H1 (cell line): ENCODE data around the gene NUP205. TPM values are rescaled to one million over a fixed set of nuclear protein-coding genes. Genes with fewer than 3 reads are reported as not detected.

Experiments
- CTCF ChIA-PET: fragments of 300-600 bp; sonication (Branson Sonifier 250); formaldehyde crosslinking; loops from one replicate; lab custom pipeline; 2021; ENCODE audit not compliant: partially characterized antibody; lab: Charles Lee
- POLR2A ChIA-PET: fragments of 300-600 bp; sonication (Branson Sonifier 250); formaldehyde crosslinking; loops from one replicate; lab custom pipeline; 2021; ENCODE audit warnings: inconsistent platforms; ENCODE audit not compliant: partially characterized antibody; lab: Charles Lee
- DNase-seq, 2 experiments: peaks; one replicate each; pipeline versions ENCODE4 v3.0.0 to v3.0.0-alpha.2; 2010 to 2022; ENCODE audit warnings: low spot score in 2 of 2, low read depth in 1 of 2, mixed read lengths in 1 of 2
- FAIRE-seq: peaks from 2 replicates; lab custom pipeline; 2011; peaks lifted over from hg19 to GRCh38; lab: Jason Lieb, UNC
- H2AFZ ChIP-seq: 2 replicates; pipeline ENCODE4 v1.8.1; 2012; ENCODE audit warnings: low read length, inconsistent platforms
- H2AK5ac ChIP-seq: 2 replicates; pipeline ENCODE4 v1.6.1; 2013; ENCODE audit warnings: low read depth, low read length
- H2BK120ac ChIP-seq: replicated peaks from 2 replicates; pipeline ENCODE3; 2013; ENCODE audit warnings: low read depth, low read length, inconsistent platforms
- H2BK12ac ChIP-seq: 2 replicates; pipeline ENCODE4 v1.6.1; 2013; ENCODE audit warnings: low read depth, low read length
- H2BK15ac ChIP-seq: 2 replicates; pipeline ENCODE4 v1.6.1; 2013; ENCODE audit warnings: low read length
- H2BK20ac ChIP-seq: 2 replicates; pipeline ENCODE4 v1.6.1; 2013; ENCODE audit warnings: low read length
- H2BK5ac ChIP-seq: 2 replicates; pipeline ENCODE4 v1.6.1; 2013; ENCODE audit warnings: low read depth, low read length
- H3K14ac ChIP-seq: 2 replicates; pipeline ENCODE4 v1.6.1; 2013; ENCODE audit warnings: inconsistent platforms; ENCODE audit not compliant: insufficient read length
- H3K18ac ChIP-seq: 2 replicates; pipeline ENCODE4 v1.6.1; 2013; ENCODE audit warnings: low read length; ENCODE audit errors: extremely low read depth
- H3K23ac ChIP-seq: 2 replicates; pipeline ENCODE4 v1.6.1; 2013; ENCODE audit warnings: inconsistent platforms; ENCODE audit not compliant: insufficient read length
- H3K23me2 ChIP-seq: 2 replicates; pipeline ENCODE4 v1.6.1; 2013; ENCODE audit warnings: low read depth, low read length
- H3K27ac ChIP-seq: 2 replicates; pipeline ENCODE4 v1.6.1; 2011; ENCODE audit warnings: low read depth, low read length, inconsistent platforms
- H3K27me3 ChIP-seq, 4 experiments: replicated peaks in 1 of 4; 1 replicate in 1 of 4; 2 replicates in 3 of 4; pipeline versions ENCODE4 v1.6.1 to v1.8.1; 2011 to 2013; ENCODE audit warnings: low read length in 3 of 4, mild to moderate bottlenecking in 3 of 4, inconsistent platforms in 2 of 4, mixed read lengths in 2 of 4, moderate library complexity in 1 of 4; ENCODE audit not compliant: control insufficient read depth in 3 of 4, insufficient read depth in 3 of 4; ENCODE audit errors: extremely low read depth in 1 of 4
- H3K36me3 ChIP-seq, 4 experiments: 2 replicates each; pipeline versions ENCODE4 v1.6.1 to v1.8.1; 2011 to 2013; ENCODE audit warnings: mild to moderate bottlenecking in 4 of 4, low read length in 3 of 4, moderate library complexity in 2 of 4, control low read depth in 1 of 4, inconsistent platforms in 1 of 4; ENCODE audit not compliant: insufficient read depth in 4 of 4, control insufficient read depth in 2 of 4
- H3K4ac ChIP-seq: replicated peaks from 2 replicates; pipeline ENCODE3; 2013; ENCODE audit warnings: low read length, low read depth, mixed read lengths, inconsistent platforms; ENCODE audit not compliant: insufficient read length
- H3K4me1 ChIP-seq, 4 experiments: replicated peaks in 1 of 4; 1 replicate in 1 of 4; 2 replicates in 3 of 4; pipeline versions ENCODE4 v1.6.1 to v1.8.1; 2011 to 2013; ENCODE audit warnings: low read length in 3 of 4, inconsistent platforms in 2 of 4, mixed read lengths in 1 of 4; ENCODE audit not compliant: insufficient read depth in 4 of 4, control insufficient read depth in 3 of 4
- H3K4me2 ChIP-seq, 2 experiments: 2 replicates each; pipeline versions ENCODE4 v1.6.1 to v1.8.1; 2011 to 2013; ENCODE audit warnings: low read depth in 2 of 2, low read length in 2 of 2, control low read depth in 1 of 2, inconsistent platforms in 1 of 2, mild to moderate bottlenecking in 1 of 2; ENCODE audit not compliant: insufficient read depth in 1 of 2
- H3K4me3 ChIP-seq, 4 experiments: fragments of 200-600, 300-600 bp in 1 of 4; sonication (generic), shearing (Covaris generic), sonication (Bioruptor Twin) in 1 of 4; 2 replicates each; pipeline versions ENCODE4 v1.5.1 to v1.8.1; 2011 to 2016; ENCODE audit warnings: low read length in 4 of 4, low read depth in 3 of 4, control low read depth in 2 of 4, inconsistent platforms in 2 of 4, mild to moderate bottlenecking in 2 of 4, mixed read lengths in 1 of 4, moderate library complexity in 1 of 4; ENCODE audit not compliant: insufficient read depth in 2 of 4; ENCODE audit errors: extremely low read depth in 1 of 4
- H3K56ac ChIP-seq: replicated peaks from 2 replicates; pipeline ENCODE3; 2013; ENCODE audit warnings: low read depth, mild to moderate bottlenecking, mixed read lengths, low read length, inconsistent platforms; ENCODE audit not compliant: insufficient read length
- H3K79me1 ChIP-seq: 2 replicates; pipeline ENCODE4 v1.6.1; 2013; ENCODE audit warnings: low read depth, low read length, control low read depth
- H3K79me2 ChIP-seq, 2 experiments: 2 replicates each; pipeline versions ENCODE4 v1.6.1 to v1.8.1; 2012 to 2013; ENCODE audit warnings: low read length in 2 of 2, mild to moderate bottlenecking in 2 of 2, inconsistent platforms in 1 of 2; ENCODE audit not compliant: insufficient read depth in 2 of 2, control insufficient read depth in 1 of 2
- H3K9ac ChIP-seq, 4 experiments: replicated peaks in 1 of 4; 1 replicate in 1 of 4; 2 replicates in 3 of 4; pipeline versions ENCODE4 v1.6.1 to v1.8.1; 2011 to 2013; ENCODE audit warnings: low read depth in 3 of 4, low read length in 3 of 4, control low read depth in 2 of 4, mild to moderate bottlenecking in 2 of 4, moderate library complexity in 2 of 4, inconsistent platforms in 1 of 4; ENCODE audit errors: extremely low read depth in 1 of 4
- H3K9me3 ChIP-seq, 2 experiments: 2 replicates each; pipeline versions ENCODE4 v1.6.1 to v1.8.1; 2012 to 2013; ENCODE audit warnings: mild to moderate bottlenecking in 2 of 2, moderate library complexity in 2 of 2, control low read depth in 1 of 2, inconsistent platforms in 1 of 2, low read depth in 1 of 2, low read length in 1 of 2, mixed read lengths in 1 of 2; ENCODE audit not compliant: insufficient read depth in 2 of 2
- H4K20me1 ChIP-seq, 2 experiments: replicated peaks in 1 of 2; 2 replicates each; pipeline versions ENCODE3 to v1.8.1; 2011 to 2013; ENCODE audit warnings: inconsistent platforms in 2 of 2, low read length in 2 of 2, mild to moderate bottlenecking in 1 of 2; ENCODE audit not compliant: insufficient read depth in 2 of 2, control insufficient read depth in 1 of 2
- H4K5ac ChIP-seq: 2 replicates; pipeline ENCODE4 v1.6.1; 2013; ENCODE audit warnings: low read length, low read depth, mixed read lengths, inconsistent platforms; ENCODE audit not compliant: insufficient read length
- H4K8ac ChIP-seq: 2 replicates; pipeline ENCODE4 v1.8.0; 2013; ENCODE audit warnings: mild to moderate bottlenecking, moderate library complexity, low read length, inconsistent platforms; ENCODE audit not compliant: insufficient read depth; ENCODE audit errors: extremely low read depth
- H4K91ac ChIP-seq: replicated peaks from 2 replicates; pipeline ENCODE3; 2013; ENCODE audit warnings: low read length, mixed read lengths, inconsistent platforms; ENCODE audit not compliant: insufficient read length
- BCL11A ChIP-seq, 2 experiments: IDR thresholded peaks; one replicate each; pipeline ENCODE4 v1.6.1; 2011; ENCODE audit warnings: low read depth in 2 of 2, low read length in 2 of 2, mild to moderate bottlenecking in 2 of 2
- EGR1 ChIP-seq: IDR thresholded peaks from 2 replicates; pipeline ENCODE4 v1.6.1; 2011; ENCODE audit warnings: low read depth, low read length, borderline replicate concordance
- FOSL1 ChIP-seq: IDR thresholded peaks from 2 replicates; pipeline ENCODE4 v1.6.1; 2011; ENCODE audit warnings: mild to moderate bottlenecking, low read depth, low read length, moderate library complexity; ENCODE audit not compliant: insufficient read depth
- GABPA ChIP-seq: IDR thresholded peaks from 2 replicates; pipeline ENCODE4 v1.6.1; 2011; ENCODE audit warnings: mild to moderate bottlenecking, low read length, moderate library complexity, borderline replicate concordance; ENCODE audit not compliant: insufficient read depth
- HDAC6 ChIP-seq: IDR thresholded peaks from one replicate; pipeline ENCODE4 v1.7.1; 2012; ENCODE audit warnings: low read depth, mild to moderate bottlenecking, inconsistent platforms, low read length, moderate library complexity
- JUN ChIP-seq: IDR thresholded peaks from 2 replicates; pipeline ENCODE4 v1.6.1; 2011; ENCODE audit warnings: low read depth, mild to moderate bottlenecking, improper control_type of control experiment, low read length
- KDM5A ChIP-seq: fragments of 200-600 bp; IDR thresholded peaks from 2 replicates; pipeline ENCODE4 v1.7.1; 2012; ENCODE audit warnings: mild to moderate bottlenecking, low read length, inconsistent platforms, mixed read lengths
- POU5F1 ChIP-seq: IDR thresholded peaks from 2 replicates; pipeline ENCODE4 v1.6.1; 2011; ENCODE audit warnings: low read depth, mild to moderate bottlenecking, low read length, moderate library complexity
- SIRT6 ChIP-seq: IDR thresholded peaks from one replicate; pipeline ENCODE4 v1.7.1; 2012; ENCODE audit warnings: low read length, inconsistent platforms
- WGBS, 2 experiments: shearing (Covaris generic) in 1 of 2; methylation state at CpG; one replicate each; pipeline versions ENCODE4 v1.1.6 to v1.1.7; 2013 to 2015; ENCODE audit warnings: low lambda C conversion rate in 2 of 2, mixed read lengths in 2 of 2, inconsistent platforms in 1 of 2, low coverage in 1 of 2, missing lambda C conversion rate in 1 of 2; ENCODE audit not compliant: insufficient replicate concordance in 2 of 2, insufficient coverage in 1 of 2, insufficient read length in 1 of 2; ENCODE audit errors: extremely low coverage in 1 of 2, missing lambda C conversion rate in 1 of 2; 5-methylcytosine and 5-hydroxymethylcytosine counted together
- polyA plus RNA-seq, 7 experiments: library from polyadenylated mRNA; depleted of rRNA in 3 of 7; stranded (reverse) in 5 of 7; unstranded in 2 of 7; fragments of >200 nt in 5 of 7; fragments of 200-250 nt in 2 of 7; gene quantifications; 1 replicate in 5 of 7; 2 replicates in 1 of 7; 4 replicates in 1 of 7; pipeline versions ENCODE4 v1.2.1 to v1.2.3, GENCODE V29; 2011 to 2013; ENCODE audit warnings: missing spikeins in 2 of 7, mixed read lengths in 2 of 7
- total RNA-seq: library from RNA; stranded (reverse); fragmentation: NEBNext Ultra II Directional; extraction: Animal tissue kit (Norgen Biotek cat#: 25700); gene quantifications from 2 replicates; pipeline ENCODE4 v1.2.1, GENCODE V29; 2021

NUP205 gene
- total and polyA plus RNA-seq, 2 of the 8 experiments (the other 6 are each of a cell fraction or from before 2014, with no cell fraction given) = 148 to 216 TPM

DNA sequence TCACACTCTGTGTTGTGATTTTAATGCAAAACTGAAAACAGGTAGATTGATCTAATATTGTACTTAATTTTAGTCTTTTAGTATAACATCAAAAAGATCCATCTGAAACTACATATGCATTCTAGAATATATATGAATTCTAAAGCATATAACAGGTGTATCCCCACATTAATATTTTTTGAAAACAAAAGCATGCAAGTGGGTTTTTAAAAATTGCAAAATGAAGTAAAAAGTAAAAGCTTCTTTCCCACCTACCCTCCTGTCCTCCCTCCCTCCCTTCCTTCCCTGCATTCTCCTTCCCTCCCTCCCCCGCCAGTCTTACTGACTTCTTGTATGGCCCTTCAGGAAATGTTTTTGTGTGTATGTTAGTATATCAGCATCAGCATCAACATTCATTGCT, 90.0 kb downstream of the NUP205 start:
- no peaks in the 10 kb centered on the region for H3K79me1 ChIP-seq
- H3K4me3 ChIP-seq = no peak overlapping the region
- no peak overlapping the region for H2AFZ ChIP-seq
- H3K4me1 ChIP-seq = no peaks in the 10 kb centered on the region
- H4K20me1 ChIP-seq = peaks cover 2 to 3% of the 10 kb centered on the region in 2 experiments
- H3K27me3 ChIP-seq = no peaks in the 10 kb centered on the region
- CTCF ChIA-PET = interaction anchor here (1.4 to 5.7 kb wide), 5 partner anchors 9 to 35 kb away, joined by 4 to 114 read pairs (median 33); no protein-coding TSS in a partner anchor
- H2BK12ac ChIP-seq = no peak overlapping the region
- FAIRE-seq (no peak), DNase-seq (no peak)
- POLR2A ChIA-PET = interaction anchor here (1.7 kb wide), 1 partner anchor 14 kb away, joined by 4 read pairs; the partner anchor contains the start of gene STMP1
- H3K79me2 ChIP-seq = no peaks in the 10 kb centered on the region
- H2AK5ac ChIP-seq = no peak overlapping the region
- no peak overlapping the region for H2BK120ac ChIP-seq
- H3K14ac ChIP-seq = no peak overlapping the region
- H2BK20ac ChIP-seq = no peak overlapping the region
- WGBS, 2 experiments = 92% methylated on average over 1 of the region's 1 CpG; no CpG with 5 or more reads in 1 of the 2 experiments
- H3K27ac ChIP-seq = no peak overlapping the region
- no peak overlapping the region for H2BK15ac ChIP-seq
- H3K36me3 ChIP-seq = peaks cover 18 to 64% (median 52%) of the 10 kb centered on the region in 4 experiments
- H4K91ac ChIP-seq = no peak overlapping the region
- no peak overlapping the region for H4K5ac ChIP-seq
- no peak overlapping the region for H3K18ac ChIP-seq
- no peaks in the 10 kb centered on the region for H3K9me3 ChIP-seq
- H3K23me2 ChIP-seq = no peaks in the 10 kb centered on the region
- H3K56ac ChIP-seq = no peak overlapping the region
- no peak overlapping the region for H3K4ac ChIP-seq
- no peak overlapping the region for H4K8ac ChIP-seq
- H3K9ac ChIP-seq = no peak overlapping the region
- no peak overlapping the region for H3K23ac ChIP-seq
- H3K4me2 ChIP-seq = no peak overlapping the region
- H2BK5ac ChIP-seq = no peak overlapping the region
- TF ChIP-seq HDAC6 = no peak
- TF ChIP-seq POU5F1 = no peak
- no peak for TF ChIP-seq KDM5A
- no peak for TF ChIP-seq JUN
- no peak for TF ChIP-seq FOSL1
- TF ChIP-seq GABPA = no peak
- TF ChIP-seq EGR1 = no peak
- TF ChIP-seq BCL11A (IDR thresholded peaks at IDR 0.05; ENCODE audit: low read depth in 2 of 2, low read length in 2 of 2) = no peak
- no peak for TF ChIP-seq SIRT6
